ENCODE data around the gene EGR2.

EGR2 gene

DNA sequence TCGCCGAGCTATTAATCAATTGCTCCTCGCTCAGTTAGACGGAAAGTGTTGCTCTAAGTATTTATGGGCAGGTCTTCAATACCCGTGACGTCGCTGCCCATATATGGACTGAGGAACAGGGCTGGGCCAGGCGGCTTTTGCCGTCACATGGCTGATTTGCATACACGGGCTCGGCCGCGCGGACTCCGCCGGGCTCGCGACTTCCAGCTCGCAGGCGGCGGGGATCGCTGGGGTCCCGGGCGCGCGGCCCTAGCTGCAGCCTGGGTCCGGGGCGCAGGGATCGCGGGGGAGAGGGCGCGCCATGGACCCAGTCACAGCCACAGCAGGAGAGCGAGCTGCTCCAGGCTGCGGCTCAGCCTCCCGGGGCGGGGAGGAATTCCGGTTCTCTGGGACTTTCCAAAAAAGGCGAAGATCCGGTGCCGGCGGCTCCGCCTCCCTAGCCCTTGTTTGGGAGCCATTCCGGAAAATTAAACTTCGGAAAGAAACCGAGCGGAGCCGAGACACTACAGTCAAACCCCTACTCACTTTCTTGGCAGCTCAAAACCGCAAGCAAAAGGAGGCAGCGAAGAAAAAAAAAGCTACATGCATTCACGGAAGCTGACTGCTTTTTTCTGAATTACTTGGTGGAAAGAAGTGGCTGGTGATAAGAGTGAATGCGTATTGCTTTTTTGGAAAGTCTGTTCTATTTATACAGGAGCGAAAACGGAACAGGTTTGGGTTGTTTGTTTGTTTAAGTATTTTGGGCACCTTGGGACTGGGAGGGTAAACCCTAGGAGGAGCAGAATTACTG lies at the start of gene EGR2:
EGR2 (minus strand) TSS at position 36 of the 790 bp plus-strand sequence. CDS start 337 bp downstream, outside the sequence.
- DNase-seq: peak; percentile 98

DNA sequence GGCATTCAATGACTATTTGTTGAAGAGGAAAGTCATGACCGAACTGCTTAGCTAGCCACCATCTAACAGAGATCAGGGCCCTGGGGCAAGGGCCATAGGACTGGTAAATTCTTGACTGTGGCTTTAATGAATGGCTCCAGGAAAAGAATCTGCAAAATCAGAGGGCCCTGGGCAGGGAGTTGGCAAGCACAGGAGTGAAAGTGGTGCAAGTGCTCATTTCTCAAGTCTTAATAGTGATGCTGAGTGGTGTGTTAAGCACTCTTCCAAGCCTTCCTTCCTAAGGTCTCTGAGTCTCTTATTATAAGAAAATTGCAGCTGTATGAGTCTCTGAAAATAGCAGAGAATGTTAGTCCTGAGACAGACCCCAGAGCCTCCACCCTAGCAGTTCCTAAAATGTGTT lies 46.3 kb upstream of the EGR2 start:
- no peak for DNase-seq

DNA sequence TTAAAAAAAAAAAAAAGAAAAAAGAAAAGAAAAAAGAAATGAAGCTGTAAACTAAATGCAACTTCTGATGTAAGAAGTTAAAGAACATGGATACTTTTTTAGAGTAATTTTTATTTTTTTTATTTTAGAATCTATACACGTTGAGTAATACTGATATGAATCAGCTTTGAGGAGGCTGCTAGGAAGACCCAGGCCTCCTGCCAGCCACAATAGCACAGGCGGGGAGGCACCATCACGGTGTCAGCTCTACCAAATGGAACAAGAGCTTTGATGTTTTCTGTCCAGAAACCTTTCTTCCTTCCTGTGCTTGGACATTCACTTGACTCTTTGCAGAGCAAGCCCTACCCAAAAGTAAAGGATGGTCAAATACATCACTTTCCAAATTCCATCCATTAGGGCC lies 45.3 kb upstream of the EGR2 start:
- DNase-seq: no peak

DNA sequence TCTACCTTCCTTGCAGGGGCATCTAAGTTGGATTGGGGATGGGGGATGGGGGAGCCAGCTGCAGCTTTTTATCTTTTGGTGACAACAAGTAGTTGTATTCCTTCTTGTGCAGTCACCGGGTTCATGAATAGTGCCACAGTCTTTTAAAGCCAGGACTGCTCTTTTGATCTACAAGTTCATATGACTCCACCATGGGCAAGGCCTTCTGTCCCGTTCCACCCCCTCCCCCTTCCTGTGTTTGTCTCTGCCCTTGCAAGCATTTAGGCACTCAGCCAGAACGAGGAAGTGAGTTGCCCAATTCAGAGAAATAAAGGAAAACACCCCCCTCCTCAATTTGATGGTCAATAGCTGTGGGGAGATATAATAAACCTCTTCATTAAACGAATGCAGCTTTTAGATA lies 44.8 kb upstream of the EGR2 start:
- no peak for DNase-seq

DNA sequence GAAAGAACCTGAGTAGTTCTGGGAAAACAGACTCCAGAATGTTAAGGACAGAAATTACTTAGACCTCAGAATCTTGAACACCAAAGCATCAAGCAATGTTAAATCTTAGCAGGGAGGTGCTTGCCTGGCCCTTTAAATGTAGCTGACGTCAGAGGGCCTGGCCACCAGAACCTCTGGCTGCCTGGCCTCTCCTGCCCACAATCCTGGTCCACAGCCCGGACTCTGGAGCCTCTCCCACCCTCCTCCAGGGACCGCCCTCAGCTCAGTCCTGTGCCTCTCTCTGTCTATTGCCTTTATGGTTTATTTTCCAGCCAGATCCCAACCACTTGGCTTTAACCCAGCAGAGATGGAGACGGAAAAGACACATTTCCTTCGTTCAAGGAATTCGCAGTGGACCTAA lies 42.2 kb upstream of the EGR2 start:
- no peak for DNase-seq

DNA sequence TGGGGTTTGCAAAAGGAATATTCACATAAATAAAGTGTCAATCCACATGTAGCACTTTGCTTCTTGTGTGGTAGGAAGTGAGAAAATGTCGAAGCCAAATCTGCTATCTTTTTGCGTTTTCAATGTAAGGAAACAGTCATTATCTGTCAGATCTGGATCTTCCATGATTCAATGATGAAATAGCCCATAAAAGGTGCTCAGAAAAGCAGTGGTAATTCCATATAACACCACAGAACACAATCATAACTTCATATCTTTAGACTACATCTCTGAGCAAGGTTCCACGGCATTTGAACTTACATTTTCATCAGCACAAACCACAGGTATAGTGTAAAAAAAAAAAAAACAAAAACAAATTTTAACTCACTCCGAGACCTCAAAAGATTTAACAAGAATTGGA lies 39.9 kb upstream of the EGR2 start:
- DNase-seq: peak; percentile 53

DNA sequence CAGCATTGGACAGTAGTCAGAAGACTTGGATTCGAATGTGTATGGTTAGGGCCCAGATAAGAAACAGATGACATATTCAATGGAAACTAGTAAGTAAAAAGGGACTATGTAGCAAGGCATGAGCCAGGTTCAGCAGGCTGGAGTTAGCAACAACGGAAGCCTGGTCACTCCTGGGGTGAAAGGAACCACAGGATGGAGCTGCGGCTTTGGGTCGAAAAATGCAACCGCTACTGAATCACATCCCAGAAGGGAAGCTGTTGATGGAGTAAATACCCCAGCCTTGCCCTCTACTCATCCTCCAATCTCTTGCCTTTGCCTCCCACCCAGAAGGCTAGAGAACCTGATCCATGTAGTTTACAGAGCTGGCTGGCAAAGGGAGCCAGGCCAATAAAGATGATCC lies 37.5 kb upstream of the EGR2 start:
- no peak for DNase-seq

DNA sequence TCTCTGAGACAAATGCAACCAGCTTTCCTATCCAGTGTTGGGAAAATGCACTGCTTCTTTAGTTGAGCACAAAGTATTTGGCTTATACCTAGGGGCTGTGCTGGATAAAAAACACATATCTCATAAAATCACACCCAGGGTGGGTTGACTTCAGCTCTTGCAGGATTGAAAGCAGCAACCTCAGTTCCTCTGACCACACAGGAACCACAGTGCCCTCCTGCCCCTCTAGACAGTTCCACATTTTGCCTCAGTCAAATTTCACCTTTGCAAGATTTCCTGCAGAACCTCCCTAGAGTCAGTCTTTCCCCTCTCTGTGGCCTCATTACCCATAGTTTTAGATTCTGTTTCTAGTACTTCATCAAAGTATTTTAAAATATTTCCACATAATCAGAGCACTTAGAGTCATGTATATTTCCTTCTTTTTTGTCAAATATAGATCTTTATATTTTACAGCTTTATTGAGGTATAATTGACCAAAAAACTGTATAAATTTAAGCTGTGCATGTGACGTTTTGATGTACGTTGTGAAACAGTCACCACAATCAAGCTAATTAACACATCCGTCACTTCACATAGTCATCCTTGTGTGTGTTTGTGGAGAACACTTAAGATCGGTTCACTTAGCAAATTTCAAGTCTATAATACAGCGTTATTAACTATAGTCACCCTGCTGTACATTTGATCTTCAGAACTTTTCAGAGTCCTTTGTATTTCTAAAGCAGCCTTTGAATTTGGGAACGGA lies 37.0 kb upstream of the EGR2 start:
- DNase-seq: peak; percentile 19

DNA sequence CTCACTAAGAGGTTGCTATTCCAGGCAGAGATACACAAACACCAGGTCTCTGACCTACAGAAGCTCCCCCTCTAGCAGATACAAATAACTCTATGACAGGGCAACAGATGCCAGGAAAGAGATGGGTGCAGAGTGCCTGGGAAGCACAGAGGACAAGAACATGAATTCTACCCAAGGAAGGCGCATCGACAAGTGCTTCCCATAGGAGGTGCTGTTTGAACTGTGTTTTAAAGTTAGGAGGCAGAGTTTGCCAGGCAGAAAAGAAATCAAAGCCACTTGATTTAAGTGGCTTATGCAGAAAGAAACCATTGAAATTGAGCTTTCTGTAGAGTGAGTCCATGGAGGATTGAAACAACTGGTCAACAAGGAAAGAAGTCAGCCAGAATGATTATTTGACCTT lies 35.3 kb upstream of the EGR2 start:
- no peak for DNase-seq

DNA sequence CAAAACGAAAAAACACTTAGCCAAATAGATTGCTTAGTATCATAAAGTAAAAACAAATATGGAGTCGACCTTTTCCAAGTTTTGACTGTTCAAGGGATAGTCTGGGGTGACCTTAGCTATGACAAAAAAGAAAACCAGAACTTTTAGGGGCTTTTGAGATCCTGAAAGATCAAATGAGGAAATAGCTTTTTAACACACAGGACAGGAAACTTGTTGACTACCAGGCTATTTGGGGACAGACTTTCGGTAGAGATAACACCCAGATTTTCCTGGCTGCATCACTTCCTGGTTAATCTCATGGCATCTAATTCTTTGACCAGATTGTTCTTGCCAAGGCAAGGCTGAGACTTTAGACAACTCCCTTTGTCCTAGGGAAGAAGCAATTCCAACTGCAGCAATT lies 34.5 kb upstream of the EGR2 start:
- DNase-seq: no peak

DNA sequence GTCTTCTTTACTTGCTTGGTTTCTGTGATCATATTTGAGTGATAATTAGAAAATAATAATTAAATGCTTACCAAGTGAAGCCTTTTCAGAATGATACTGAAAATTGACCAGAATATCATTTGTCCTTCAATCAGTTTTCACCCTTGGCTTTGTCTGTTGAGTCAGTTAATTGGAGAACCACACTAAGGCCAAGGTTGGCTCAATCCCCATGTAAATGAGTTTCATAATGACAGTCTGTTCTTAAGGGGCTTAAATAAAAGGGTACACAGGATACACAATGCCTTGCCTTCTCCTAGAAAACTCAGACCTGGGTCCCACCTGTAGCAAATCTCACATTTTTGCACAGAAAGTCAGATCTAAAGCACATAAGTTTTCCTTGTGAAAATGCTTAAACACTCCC lies 31.3 kb upstream of the EGR2 start:
- DNase-seq: no peak

DNA sequence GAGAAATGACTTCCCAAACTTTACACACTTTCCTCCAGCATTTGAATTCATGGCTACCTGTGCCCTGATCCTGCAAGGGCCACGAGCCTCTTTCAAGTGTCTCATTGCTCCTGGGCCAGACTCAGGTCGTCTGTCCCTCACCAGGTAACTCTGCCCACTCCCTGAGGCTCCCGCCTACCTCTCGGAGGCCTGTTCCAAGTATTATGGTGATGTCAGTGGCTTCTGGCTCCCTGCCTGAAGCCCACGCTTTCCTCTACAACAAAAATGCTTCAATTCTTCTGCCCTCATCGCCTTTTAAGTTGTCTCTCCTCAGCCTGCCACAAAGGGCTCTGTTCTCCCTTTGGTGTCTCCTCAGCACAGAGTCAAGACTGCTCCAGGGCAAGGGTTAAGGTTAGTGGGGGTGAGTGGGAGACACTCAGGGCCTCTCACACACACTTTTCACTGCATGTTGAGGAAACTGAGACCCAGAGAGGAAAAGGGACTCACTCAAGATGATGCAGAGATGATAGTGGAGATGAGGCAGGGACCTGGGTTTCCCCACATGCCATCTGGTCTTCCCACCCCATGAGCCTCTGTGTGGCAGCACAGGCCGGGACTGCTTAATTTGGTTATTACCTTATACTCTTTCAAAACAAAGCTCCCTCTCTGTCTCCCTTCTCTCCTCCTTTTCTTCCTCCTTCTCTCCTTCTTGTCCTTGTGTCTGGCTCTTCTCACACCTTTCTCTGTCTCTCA lies 28.3 kb upstream of the EGR2 start:
- no peak for DNase-seq

DNA sequence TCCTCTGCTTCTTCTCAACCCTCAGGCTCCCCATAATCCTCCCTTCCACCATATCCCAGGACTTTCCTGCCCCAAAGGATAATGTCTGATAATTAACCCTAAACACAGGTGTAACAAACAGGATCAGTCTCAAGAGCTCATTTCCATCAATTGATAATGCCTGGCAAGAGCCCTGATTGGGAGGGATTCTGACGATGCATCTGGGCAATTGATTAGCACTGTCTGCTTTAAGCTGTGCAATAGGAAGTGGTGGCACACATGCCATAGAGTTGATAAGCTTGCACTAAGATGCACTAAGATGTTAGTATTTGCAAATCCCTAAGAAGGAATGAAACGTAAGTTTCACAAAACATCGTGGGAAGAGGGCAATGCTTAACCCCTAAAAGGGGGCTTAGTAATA lies 27.4 kb upstream of the EGR2 start:
- DNase-seq: no peak

DNA sequence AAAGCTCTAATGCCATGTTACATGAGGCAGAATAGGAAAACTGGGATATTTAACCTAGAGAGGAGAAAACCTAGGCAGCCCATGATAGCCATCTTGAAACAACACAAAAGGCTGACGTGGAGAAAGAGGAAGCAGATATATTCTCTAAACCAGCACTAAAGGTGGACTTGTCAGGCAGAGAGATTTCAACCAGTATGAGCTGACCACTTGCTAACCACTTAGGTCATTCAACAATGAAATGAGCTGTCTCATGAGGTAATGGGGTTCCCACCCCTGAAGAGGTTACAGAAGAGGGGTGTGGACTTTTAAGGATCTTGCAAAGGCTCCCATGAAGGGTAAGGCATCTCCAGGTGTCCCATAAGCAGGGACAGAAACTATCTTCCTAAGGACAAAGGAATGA lies 26.8 kb upstream of the EGR2 start:
- no peak for DNase-seq

DNA sequence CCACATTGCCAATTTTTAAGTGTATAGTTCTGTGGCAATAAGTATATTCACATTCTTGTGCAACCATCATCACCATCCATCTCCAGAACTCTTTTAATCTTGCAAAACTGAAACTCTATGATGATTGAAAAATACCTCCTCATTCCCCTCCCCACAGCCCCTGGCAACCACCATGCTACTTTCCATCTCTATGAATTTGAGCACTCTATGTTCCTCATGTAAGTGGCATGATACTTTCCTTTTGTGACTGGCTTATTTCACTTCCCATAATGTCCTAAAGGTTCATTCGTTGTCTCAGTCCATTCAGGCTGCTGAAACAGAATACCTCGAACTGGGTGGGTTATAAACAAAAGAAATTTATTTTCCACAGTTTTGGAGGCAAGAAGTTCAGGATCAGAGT lies 23.4 kb upstream of the EGR2 start:
- no peak for DNase-seq

DNA sequence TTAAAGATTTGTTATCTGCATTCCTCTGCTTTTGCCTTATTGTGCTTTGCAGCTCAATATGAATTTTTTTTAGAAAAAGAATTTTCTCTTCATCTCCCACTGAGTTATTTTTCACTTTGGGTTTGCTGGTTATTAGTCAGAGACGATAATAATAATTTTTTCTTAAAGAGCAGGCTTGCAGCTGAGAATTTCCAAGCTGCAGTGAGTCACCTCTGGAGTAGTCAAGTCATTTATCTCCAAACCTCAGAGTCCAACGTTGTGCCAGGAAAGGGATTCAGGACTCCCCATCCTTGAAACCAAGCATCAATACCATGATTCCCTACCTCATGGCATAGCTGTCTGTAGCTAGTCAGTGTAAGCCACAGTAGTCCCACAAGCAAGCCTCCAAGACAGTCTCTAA lies 15.2 kb upstream of the EGR2 start:
- no peak for DNase-seq

DNA sequence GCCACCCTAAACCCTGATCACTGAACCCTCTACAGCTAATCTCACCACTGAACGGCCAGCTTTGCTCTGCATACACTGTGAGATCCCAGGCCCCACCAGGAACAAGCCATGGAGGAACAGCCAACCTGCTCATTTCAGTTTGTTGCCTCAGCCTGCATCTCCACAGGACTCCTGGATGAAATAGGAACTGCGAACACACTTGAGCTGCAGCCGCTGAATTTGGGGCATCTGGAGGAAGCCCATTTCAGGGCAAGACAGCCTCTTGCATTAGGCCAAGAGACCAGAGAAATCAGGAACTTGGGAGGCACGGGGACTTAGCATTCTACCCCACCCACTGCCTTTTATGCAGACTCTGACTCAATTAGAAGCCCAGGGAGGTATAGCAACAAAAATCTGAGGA lies 14.5 kb upstream of the EGR2 start:
- DNase-seq: no peak

DNA sequence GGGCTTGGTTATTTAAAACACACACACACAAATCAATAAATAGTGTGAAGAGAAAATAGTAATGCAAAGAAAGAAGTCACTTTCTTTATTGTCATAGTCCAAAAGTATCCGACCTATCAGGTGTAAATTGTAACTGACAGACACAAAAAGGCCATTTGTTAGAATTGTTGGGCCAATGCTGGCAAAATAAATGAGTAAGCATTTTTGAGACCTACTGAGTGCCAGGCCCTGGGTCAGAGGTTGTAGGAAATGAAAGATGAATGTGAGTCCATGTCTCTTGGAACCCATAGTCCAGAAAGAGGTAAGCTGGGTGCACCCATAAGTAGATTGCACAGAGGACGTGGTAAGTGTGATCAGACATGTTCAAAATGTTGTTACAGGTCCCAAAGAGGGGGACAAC lies 13.5 kb upstream of the EGR2 start:
- no peak for DNase-seq

DNA sequence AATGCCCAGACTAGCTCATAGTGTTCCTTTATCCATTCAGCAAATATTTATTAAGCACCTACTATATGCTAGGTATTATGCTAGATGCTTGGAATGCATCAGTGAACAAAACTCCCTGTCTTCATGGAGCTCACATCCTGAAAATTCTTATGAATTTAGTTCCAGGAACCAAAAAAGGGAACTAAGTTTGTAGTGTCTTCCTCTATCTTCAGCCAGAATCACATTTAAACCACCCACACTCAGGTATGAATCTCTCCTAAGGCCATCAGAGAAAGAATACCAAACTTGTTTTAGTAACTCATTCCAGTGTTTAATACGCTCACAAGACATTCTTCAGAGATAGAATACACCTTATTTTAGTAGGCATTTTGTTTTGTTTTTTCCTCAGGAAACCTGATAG lies 10.1 kb upstream of the EGR2 start:
- no peak for DNase-seq

DNA sequence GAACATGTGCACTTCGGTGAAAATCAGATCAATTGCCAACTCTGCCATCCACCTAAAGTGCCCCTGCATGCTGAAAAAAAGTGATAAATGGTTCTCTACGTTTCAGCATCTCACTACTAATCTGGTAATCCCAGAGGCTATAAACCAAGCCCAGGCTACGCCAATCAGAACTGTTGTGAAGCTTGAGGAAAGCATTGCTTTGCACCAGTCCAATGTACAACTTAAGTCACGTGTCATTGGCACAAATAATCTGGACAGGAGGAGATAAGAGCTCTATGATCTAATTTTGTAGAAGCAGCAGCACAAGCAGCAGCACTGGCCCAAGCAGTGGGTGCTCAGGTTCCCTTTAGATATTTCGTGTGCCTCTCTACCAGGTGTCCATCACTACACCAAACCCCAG lies 4.4 kb upstream of the EGR2 start:
- no peak for DNase-seq

DNA sequence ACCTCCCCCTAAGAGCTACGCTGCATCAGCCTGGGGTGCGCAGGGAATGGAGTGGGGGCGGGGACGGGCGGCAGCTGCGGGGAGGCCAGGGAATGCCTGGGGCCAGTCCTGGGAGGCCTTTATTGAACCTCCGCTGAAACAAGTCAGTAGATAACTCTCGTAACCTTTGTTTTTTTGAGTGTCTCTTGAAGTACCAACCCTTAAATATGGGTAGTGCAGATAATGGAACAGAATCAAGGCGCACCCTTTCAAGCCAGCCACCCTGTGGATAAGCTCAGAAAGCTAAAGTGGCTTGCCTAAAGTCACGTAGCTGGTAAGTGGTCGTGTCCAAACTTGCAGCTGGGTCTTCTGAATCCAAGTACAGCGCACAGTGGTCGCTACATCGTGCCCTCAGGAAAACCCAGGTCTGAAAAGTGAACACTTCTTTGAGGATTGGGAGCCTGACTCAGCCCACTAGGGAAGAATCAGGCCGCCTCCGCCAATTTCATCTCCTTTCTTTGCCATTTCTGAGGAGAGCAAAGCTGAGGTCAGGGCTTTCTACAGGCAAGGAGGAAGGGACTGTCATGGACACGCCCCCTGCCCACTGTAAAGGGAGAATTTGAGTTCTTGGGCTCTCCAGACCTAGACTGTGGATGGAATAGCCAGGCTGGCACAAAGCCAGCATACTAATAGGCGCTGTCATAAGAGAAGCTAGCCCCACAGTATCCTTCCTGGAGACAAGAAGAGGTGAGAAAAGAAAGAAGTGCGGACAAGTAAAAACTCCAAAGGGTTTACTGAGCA lies 3.2 kb upstream of the EGR2 start:
- DNase-seq: no peak

DNA sequence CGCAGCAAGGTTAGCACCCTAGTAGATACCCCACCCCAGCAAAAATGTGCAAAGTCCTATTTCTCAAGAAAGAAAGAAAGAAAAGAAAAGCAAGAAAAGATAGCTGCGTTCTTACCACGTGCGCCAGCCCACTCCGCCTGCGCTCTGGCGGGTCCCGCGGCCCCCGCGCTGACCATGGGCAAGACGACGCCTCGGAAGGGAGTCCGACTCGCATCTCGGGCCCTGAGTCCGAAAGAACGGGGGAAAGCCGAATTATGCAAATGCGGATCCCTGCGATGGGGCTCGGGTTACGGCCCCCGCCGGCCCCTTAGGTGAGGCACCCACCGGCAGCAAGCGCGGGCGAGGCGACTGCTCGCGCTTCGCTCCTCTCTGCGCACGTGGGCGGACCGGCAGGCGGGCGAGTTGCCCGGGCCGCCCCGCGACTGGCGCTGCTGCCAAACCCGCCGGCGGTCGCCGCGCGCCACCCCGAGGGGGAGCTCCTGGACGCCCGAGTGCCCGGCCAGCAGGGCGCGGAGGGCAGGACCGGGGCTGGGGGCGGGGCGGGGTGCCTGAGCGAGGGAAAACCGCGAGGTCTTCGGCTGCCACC lies 2.4 kb upstream of the EGR2 start:
- DNase-seq: peak; percentile 18
